HEK293 (cell line): Measurements from ENCODE around the gene FAM83F.

ENCODE experiments used
- CTCF ChIA-PET: fragments of 350-600 bp; formaldehyde crosslinking; extraction: SDS; loops from one replicate; lab custom pipeline; 2021; ENCODE audit warnings: antibody characterized with exemption; lab: Yijun Ruan, JAX
- POLR2A ChIA-PET: fragments of 300-600 bp; formaldehyde crosslinking; extraction: SDS; loops from one replicate; lab custom pipeline; 2020; ENCODE audit warnings: antibody characterized with exemption, inconsistent platforms; lab: Yijun Ruan, JAX
- H3K27ac ChIP-seq: fragments of 200-500 bp; sonication (Bioruptor generic); 2 replicates; pipeline ENCODE4 v1.5.1; 2014; ENCODE audit warnings: low read depth, low read length, control low read depth, inconsistent platforms; ENCODE audit errors: extremely low read depth
- H3K36me3 ChIP-seq, 2 experiments: fragments of 200-500 bp in 1 of 2; sonication (Bioruptor generic) in 1 of 2; 1 replicate in 1 of 2; 2 replicates in 1 of 2; pipeline ENCODE4 v1.5.1; 2014 to 2017; ENCODE audit warnings: inconsistent platforms in 2 of 2, low read length in 2 of 2; ENCODE audit not compliant: control insufficient read depth in 2 of 2, insufficient read depth in 1 of 2
- H3K4me1 ChIP-seq: fragments of 200-500 bp; sonication (Bioruptor generic); 2 replicates; pipeline ENCODE4 v1.5.1; 2014; ENCODE audit warnings: mild to moderate bottlenecking, low read length, inconsistent platforms; ENCODE audit not compliant: control insufficient read depth, insufficient read depth
- H3K4me3 ChIP-seq: 2 replicates; pipeline ENCODE4 v1.5.1; 2011; ENCODE audit warnings: low read depth, mild to moderate bottlenecking, control low read depth, low read length, moderate library complexity
- H3K9me3 ChIP-seq: fragments of 200-500 bp; sonication (Bioruptor generic); 2 replicates; pipeline ENCODE4 v1.5.1; 2014; ENCODE audit warnings: low read depth, low read length, inconsistent platforms; ENCODE audit not compliant: control insufficient read depth, insufficient read depth
- BCL11B ChIP-seq: fragments of 450-650 bp; formaldehyde crosslinking; IDR thresholded peaks from 2 replicates; pipeline ENCODE4 v1.5.1; 2016; ENCODE audit warnings: low read depth, missing biosample characterization, missing genetic modification characterization
- BCL6B ChIP-seq: fragments of 450-650 bp; formaldehyde crosslinking; IDR thresholded peaks from 2 replicates; pipeline ENCODE4 v1.5.1; 2017; ENCODE audit warnings: missing biosample characterization, missing genetic modification characterization
- MEIS1 ChIP-seq: sonication (generic); formaldehyde crosslinking; IDR thresholded peaks from 2 replicates; pipeline ENCODE4 v1.8.1; 2022; ENCODE audit warnings: missing genetic modification reagents, mild to moderate bottlenecking, borderline replicate concordance
- SCRT1 ChIP-seq: fragments of 450-650 bp; formaldehyde crosslinking; IDR thresholded peaks from 2 replicates; pipeline ENCODE4 v1.5.1; 2016; ENCODE audit warnings: missing biosample characterization, missing genetic modification characterization, borderline replicate concordance
- SP7 ChIP-seq: fragments of 450-650 bp; formaldehyde crosslinking; IDR thresholded peaks from 2 replicates; pipeline ENCODE4 v1.5.1; 2016; ENCODE audit warnings: missing biosample characterization, missing genetic modification characterization
- TRIM28 ChIP-seq: IDR thresholded peaks from 2 replicates; pipeline ENCODE4 v1.6.1; 2011; ENCODE audit warnings: low read length, control low read depth, borderline replicate concordance
- YY2 ChIP-seq: fragments of 450-650 bp; formaldehyde crosslinking; IDR thresholded peaks from 2 replicates; pipeline ENCODE4 v1.5.1; 2016; ENCODE audit warnings: missing biosample characterization, missing genetic modification characterization
- ZBTB21 ChIP-seq: fragments of 450-650 bp; formaldehyde crosslinking; IDR thresholded peaks from 2 replicates; pipeline ENCODE4 v1.5.1; 2017; ENCODE audit warnings: missing biosample characterization, missing genetic modification characterization
- ZBTB26 ChIP-seq: fragments of 450-650 bp; formaldehyde crosslinking; optimal IDR thresholded peaks from 2 replicates; pipeline ENCODE3; 2016; ENCODE audit warnings: missing biosample characterization, mild to moderate bottlenecking, missing genetic modification characterization
- ZBTB49 ChIP-seq: fragments of 450-650 bp; formaldehyde crosslinking; IDR thresholded peaks from 2 replicates; pipeline ENCODE4 v1.5.1; 2016; ENCODE audit warnings: missing biosample characterization, missing genetic modification characterization, low read depth
- ZNF148 ChIP-seq: fragments of 450-650 bp; formaldehyde crosslinking; IDR thresholded peaks from 2 replicates; pipeline ENCODE4 v1.5.0; 2017; ENCODE audit warnings: missing biosample characterization, missing genetic modification characterization, borderline replicate concordance
- ZNF184 ChIP-seq: fragments of 450-650 bp; IDR thresholded peaks from 2 replicates; pipeline ENCODE4 v1.5.1; 2018; ENCODE audit warnings: missing biosample characterization, mild to moderate bottlenecking, missing genetic modification characterization
- ZNF223 ChIP-seq: fragments of 450-650 bp; formaldehyde crosslinking; IDR thresholded peaks from 2 replicates; pipeline ENCODE4 v1.5.1; 2016; ENCODE audit warnings: missing biosample characterization, missing genetic modification characterization
- ZNF274 ChIP-seq, 2 experiments: fragments of 200-500 bp in 1 of 2; fragments of 450-650 bp in 1 of 2; sonication (Bioruptor generic) in 1 of 2; formaldehyde crosslinking in 1 of 2; IDR thresholded peaks; 2 replicates each; pipeline versions ENCODE4 v1.5.1 to v1.6.1; 2014 to 2016; ENCODE audit warnings: borderline replicate concordance in 1 of 2, inconsistent platforms in 1 of 2, low read length in 1 of 2, missing biosample characterization in 1 of 2, missing genetic modification characterization in 1 of 2
- ZNF280D ChIP-seq: fragments of 450-650 bp; formaldehyde crosslinking; IDR thresholded peaks from 2 replicates; pipeline ENCODE4 v1.5.1; 2016; ENCODE audit warnings: missing biosample characterization, missing genetic modification characterization
- ZNF350 ChIP-seq: fragments of 450-650 bp; formaldehyde crosslinking; IDR thresholded peaks from 2 replicates; pipeline ENCODE4 v1.5.0; 2017; ENCODE audit warnings: missing biosample characterization, mild to moderate bottlenecking, missing genetic modification characterization
- ZNF354C ChIP-seq: fragments of 450-650 bp; formaldehyde crosslinking; IDR thresholded peaks from 2 replicates; pipeline ENCODE4 v1.5.1; 2016; ENCODE audit warnings: missing biosample characterization, missing genetic modification characterization, low read depth, borderline replicate concordance
- ZNF544 ChIP-seq: fragments of 450-650 bp; formaldehyde crosslinking; IDR thresholded peaks from 2 replicates; pipeline ENCODE4 v1.5.0; 2017; ENCODE audit warnings: missing biosample characterization, missing genetic modification characterization
- ZNF549 ChIP-seq: fragments of 450-650 bp; IDR thresholded peaks from 2 replicates; pipeline ENCODE4 v1.5.1; 2018; ENCODE audit warnings: missing biosample characterization, missing genetic modification characterization, mild to moderate bottlenecking, inconsistent platforms, moderate library complexity
- ZNF555 ChIP-seq: fragments of 450-650 bp; formaldehyde crosslinking; conservative IDR thresholded peaks from 2 replicates; pipeline ENCODE4 v1.5.1; 2017; ENCODE audit warnings: missing biosample characterization, mild to moderate bottlenecking, missing genetic modification characterization, inconsistent platforms
- ZNF621 ChIP-seq: fragments of 450-650 bp; formaldehyde crosslinking; IDR thresholded peaks from 2 replicates; pipeline ENCODE4 v1.5.1; 2017; ENCODE audit warnings: missing biosample characterization, missing genetic modification characterization
- ZSCAN18 ChIP-seq: fragments of 450-650 bp; formaldehyde crosslinking; IDR thresholded peaks from 2 replicates; pipeline ENCODE4 v1.5.1; 2016; ENCODE audit warnings: missing biosample characterization, missing genetic modification characterization
- ZSCAN23 ChIP-seq: fragments of 450-650 bp; formaldehyde crosslinking; IDR thresholded peaks from 2 replicates; pipeline ENCODE4 v1.5.1; 2016; ENCODE audit warnings: missing biosample characterization, missing genetic modification characterization

Gene FAM83F

GRCh38 chr22:40000171-40000570, 5.4 kb downstream of the FAM83F start:
- no peak overlapping the region for H3K27ac ChIP-seq
- TF ChIP-seq ZNF544 (no peak), ZBTB49 (tag by site-specific recombination) (no peak), ZNF555 (tag by site-specific recombination) (no peak), ZNF549 (tag by site-specific recombination) (no peak), ZBTB21 (no peak), ZNF184 (tag by site-specific recombination) (no peak), MEIS1 (CRISPR knock-in tag) (no peak), TRIM28 (no peak), ZBTB26 (no peak), YY2 (tag by site-specific recombination) (no peak)
- no peaks in the 10 kb centered on the region for H3K9me3 ChIP-seq
- no peak overlapping the region for H3K4me3 ChIP-seq
- ChIA-PET POLR2A (no interaction called here), CTCF (interaction anchor here (0.5 to 3.7 kb wide), 3 partner anchors 24 to 114 kb away, joined by 3 to 22 read pairs (median 3); no protein-coding TSS in a partner anchor)
- 0 out of 2 replicates have a peak, but pooled peaks cover 8% of the 10 kb centered on the region for H3K4me1 ChIP-seq
- H3K36me3 ChIP-seq: no peaks in the 10 kb centered on the region

- Histone ChIP-seq H3K36me3 (no peaks in the 10 kb centered on the region), H3K9me3 (no peaks in the 10 kb centered on the region), H3K4me3 (no peak overlapping the region), H3K4me1 (0 out of 2 replicates have a peak, but pooled peaks cover 8% of the 10 kb centered on the region), H3K27ac (no peak overlapping the region)
- POLR2A ChIA-PET: interaction anchor here (0.5 kb wide), 1 partner anchor 1328 kb away, joined by 3 read pairs; no protein-coding TSS in a partner anchor
- CTCF ChIA-PET: interaction anchor here (0.6 to 3.7 kb wide), 6 partner anchors 10 to 68 kb away, joined by 3 to 22 read pairs (median 3); no protein-coding TSS in a partner anchor
- TF ChIP-seq ZNF280D (tag by site-specific recombination): no peak
- no peak for TF ChIP-seq BCL6B (tag by site-specific recombination)
- no peak for TF ChIP-seq ZSCAN18 (tag by site-specific recombination)
- no peak for TF ChIP-seq SP7
- no peak for TF ChIP-seq ZNF350
- no peak for TF ChIP-seq SCRT1 (tag by site-specific recombination)
- no peak for TF ChIP-seq ZNF148 (tag by site-specific recombination)
- no peak for TF ChIP-seq ZSCAN23 (tag by site-specific recombination)
- no peak for TF ChIP-seq ZNF621 (tag by site-specific recombination)
- no peak for TF ChIP-seq ZNF223 (tag by site-specific recombination)
- no peak for TF ChIP-seq BCL11B
- no peak for TF ChIP-seq ZNF354C (tag by site-specific recombination)
- no peak for TF ChIP-seq ZNF274 (IDR thresholded peaks at IDR 0.05; ENCODE audit: low read length)
- TF ChIP-seq ZNF274 (tag by site-specific recombination; IDR thresholded peaks at IDR 0.05; ENCODE audit: borderline replicate concordance): no peak
Observed at GRCh38 chr22:40001106-40001505, 6.4 kb downstream of the FAM83F start.
